ENCODE data around the gene NOX1. TPM values are rescaled to one million over a fixed set of nuclear protein-coding genes. Genes with fewer than 3 reads are reported as not detected.
"Not testable (repeated sequence)": the region's sequence is repeated elsewhere in the genome, so short reads cannot be mapped to it uniquely, and the experiment has no call there.

Gene NOX1
- total RNA-seq, 4 donors from 2014 or later: 0.31 TPM; not detected in 3

- H3K27me3 ChIP-seq: no peaks in the 10 kb centered on the region
- no peak for ATAC-seq
- H3K4me1 ChIP-seq: no peaks in the 10 kb centered on the region
- 70 to 84% methylated on average over 2 to 3 of the region's 4 CpGs for WGBS, 2 donors (ENCODE audit: low coverage in 1 of 2)
- H3K9me3 ChIP-seq: no peaks in the 10 kb centered on the region
- no peak overlapping the region for H3K4me3 ChIP-seq
- H3K27ac ChIP-seq: no peak overlapping the region
- TF ChIP-seq POLR2A (IDR thresholded peaks at IDR 0.05): no peak
- TF ChIP-seq EP300 (IDR thresholded peaks at IDR 0.05): no peak
- TF ChIP-seq POLR2AphosphoS5 (IDR thresholded peaks at IDR 0.05): no peak
- no peak for TF ChIP-seq CTCF (IDR thresholded peaks at IDR 0.05)
- H3K36me3 ChIP-seq: no peaks in the 10 kb centered on the region
These were observed 76.8 kb downstream of the NOX1 start for GRCh38 chrX:100797359-100797758.

GRCh38 chrX:100796371-100796770 is 77.8 kb downstream of the NOX1 start:
- H3K4me3 ChIP-seq, H3K4me1 ChIP-seq, H3K27me3 ChIP-seq, H3K27ac ChIP-seq, H3K36me3 ChIP-seq, ATAC-seq, H3K9me3 ChIP-seq: not testable (repeated sequence)
- WGBS, 2 donors (ENCODE audit: low coverage in 1 of 2): 68% methylated on average over 3 of the region's 7 CpGs; no CpG with 5 or more reads in 1 of the 2 donors

Small RNAs within 50 kb of the gene (small RNA-seq; reads per million reads assigned to genes)
- 0 reads per million in 4 donors for gene RF00411

Other genes starting within 250 kb of the NOX1 start
- gene TSPAN6, start 237.6 kb downstream of the NOX1 start, total RNA-seq: 10 to 100 TPM in 2 of 4 donors, 1 to 10 TPM in 2; 6.4 to 16.2 (median 8.5) TPM
- gene SRPX2, start 230.2 kb downstream of the NOX1 start, total RNA-seq: 10 to 100 TPM; 24.7 to 52.1 (median 39.7) TPM
- gene SYTL4, start 142.2 kb downstream of the NOX1 start, total RNA-seq: 10 to 100 TPM; 18.6 to 33.6 (median 26.7) TPM
- 10 to 100 TPM in 2 of 4 donors, 1 to 10 TPM in 2; 7.7 to 12.6 (median 9.8) TPM for gene CSTF2, start 54.0 kb downstream of the NOX1 start, total RNA-seq
- gene XKRX, start 54.6 kb upstream of the NOX1 start, total RNA-seq: under 1 TPM in 1 of 4 donors, not detected in 3; 0.16 TPM
- gene ARL13A, start 95.3 kb upstream of the NOX1 start, total RNA-seq: not detected
- 10 to 100 TPM; 11.3 to 22.7 (median 16.7) TPM for gene TRMT2B, start 177.8 kb upstream of the NOX1 start, total RNA-seq
- gene TMEM35A, start 204.5 kb upstream of the NOX1 start, total RNA-seq: 10 to 100 TPM in 3 of 4 donors, 1 to 10 TPM in 1; 9.3 to 26.1 (median 16.9) TPM
- 1 to 10 TPM in 3 of 4 donors, under 1 TPM in 1; 0.93 to 3.1 (median 2.1) TPM for gene CENPI, start 223.8 kb upstream of the NOX1 start, total RNA-seq

Data from gastroesophageal sphincter (tissue), 4 donors.